Measurements from ENCODE around the gene FGF3. TPM values are rescaled to one million over a fixed set of nuclear protein-coding genes. Genes with fewer than 3 reads are reported as not detected.

FGF3 gene
- total RNA-seq, 1 donor from 2014 or later: not detected

GRCh38 chr11:69814902-69815301 lies 4.3 kb downstream of the FGF3 start:
- H3K27me3 Mint-ChIP-seq (ENCODE audit: low read depth): peaks cover 27% of the 10 kb centered on the region
- H3K27ac Mint-ChIP-seq: no peak overlapping the region
- no peak overlapping the region for H3K4me3 Mint-ChIP-seq (ENCODE audit: low read depth)
- DNase-seq (ENCODE audit: low spot score): no peak
- H3K4me1 Mint-ChIP-seq (ENCODE audit: low read depth): no peaks in the 10 kb centered on the region
- no peaks in the 10 kb centered on the region for H3K9me3 Mint-ChIP-seq
- intact Hi-C loops (cut with micrococcal nuclease): loop anchor here (5.0 kb wide), 1 partner anchor 113 kb away; the partner anchor contains the start of gene FGF19
- H3K36me3 Mint-ChIP-seq (ENCODE audit: low read depth): no peaks in the 10 kb centered on the region

GRCh38 chr11:69814411-69814810 lies 4.8 kb downstream of the FGF3 start:
- H3K27ac Mint-ChIP-seq: no peak overlapping the region
- no peaks in the 10 kb centered on the region for H3K9me3 Mint-ChIP-seq
- peaks cover 24% of the 10 kb centered on the region for H3K27me3 Mint-ChIP-seq (ENCODE audit: low read depth)
- no peak for DNase-seq (ENCODE audit: low spot score)
- no peaks in the 10 kb centered on the region for H3K4me1 Mint-ChIP-seq (ENCODE audit: low read depth)
- intact Hi-C loops (cut with micrococcal nuclease): no loop called here
- no peak overlapping the region for H3K4me3 Mint-ChIP-seq (ENCODE audit: low read depth)
- H3K36me3 Mint-ChIP-seq (ENCODE audit: low read depth): no peaks in the 10 kb centered on the region

GRCh38 chr11:69813839-69814238 lies 5.4 kb downstream of the FGF3 start:
- no peaks in the 10 kb centered on the region for H3K4me1 Mint-ChIP-seq (ENCODE audit: low read depth)
- no peaks in the 10 kb centered on the region for H3K36me3 Mint-ChIP-seq (ENCODE audit: low read depth)
- H3K27me3 Mint-ChIP-seq (ENCODE audit: low read depth): peaks cover 24% of the 10 kb centered on the region
- no peaks in the 10 kb centered on the region for H3K9me3 Mint-ChIP-seq
- H3K4me3 Mint-ChIP-seq (ENCODE audit: low read depth): no peak overlapping the region
- no peak for DNase-seq (ENCODE audit: low spot score)
- no peak overlapping the region for H3K27ac Mint-ChIP-seq
- intact Hi-C loops (cut with micrococcal nuclease): no loop called here

- peaks cover 24% of the 10 kb centered on the region for H3K27me3 Mint-ChIP-seq (ENCODE audit: low read depth)
- no peak overlapping the region for H3K27ac Mint-ChIP-seq
- DNase-seq (ENCODE audit: low spot score): no peak
- H3K4me3 Mint-ChIP-seq (ENCODE audit: low read depth): no peak overlapping the region
- no peaks in the 10 kb centered on the region for H3K9me3 Mint-ChIP-seq
- intact Hi-C loops (cut with micrococcal nuclease): no loop called here
- no peaks in the 10 kb centered on the region for H3K36me3 Mint-ChIP-seq (ENCODE audit: low read depth)
- H3K4me1 Mint-ChIP-seq (ENCODE audit: low read depth): no peaks in the 10 kb centered on the region
Observed at GRCh38 chr11:69812946-69813345, 6.3 kb downstream of the FGF3 start.

- no peak overlapping the region for H3K4me3 Mint-ChIP-seq (ENCODE audit: low read depth)
- no peak overlapping the region for H3K27ac Mint-ChIP-seq
- peaks cover 24% of the 10 kb centered on the region for H3K27me3 Mint-ChIP-seq (ENCODE audit: low read depth)
- no peak for DNase-seq (ENCODE audit: low spot score)
- intact Hi-C loops (cut with micrococcal nuclease): no loop called here
- H3K4me1 Mint-ChIP-seq (ENCODE audit: low read depth): no peaks in the 10 kb centered on the region
- H3K36me3 Mint-ChIP-seq (ENCODE audit: low read depth): no peaks in the 10 kb centered on the region
- H3K9me3 Mint-ChIP-seq: no peaks in the 10 kb centered on the region
Observed at GRCh38 chr11:69812256-69812655, 7.0 kb downstream of the FGF3 start.

GRCh38 chr11:69811431-69811830 lies 7.8 kb downstream of the FGF3 start:
- no peaks in the 10 kb centered on the region for H3K4me1 Mint-ChIP-seq (ENCODE audit: low read depth)
- DNase-seq (ENCODE audit: low spot score): no peak
- no peaks in the 10 kb centered on the region for H3K9me3 Mint-ChIP-seq
- no peak overlapping the region for H3K4me3 Mint-ChIP-seq (ENCODE audit: low read depth)
- H3K27ac Mint-ChIP-seq: no peak overlapping the region
- peaks cover 23% of the 10 kb centered on the region for H3K27me3 Mint-ChIP-seq (ENCODE audit: low read depth)
- H3K36me3 Mint-ChIP-seq (ENCODE audit: low read depth): no peaks in the 10 kb centered on the region
- intact Hi-C loops (cut with micrococcal nuclease): no loop called here

- no peak for DNase-seq (ENCODE audit: low spot score)
- no peak overlapping the region for H3K4me3 Mint-ChIP-seq (ENCODE audit: low read depth)
- no peaks in the 10 kb centered on the region for H3K36me3 Mint-ChIP-seq (ENCODE audit: low read depth)
- no peak overlapping the region for H3K27ac Mint-ChIP-seq
- intact Hi-C loops (cut with micrococcal nuclease): no loop called here
- H3K4me1 Mint-ChIP-seq (ENCODE audit: low read depth): no peaks in the 10 kb centered on the region
- no peaks in the 10 kb centered on the region for H3K9me3 Mint-ChIP-seq
- peaks cover 17% of the 10 kb centered on the region for H3K27me3 Mint-ChIP-seq (ENCODE audit: low read depth)
Observed at GRCh38 chr11:69810289-69811118, 8.7 kb downstream of the FGF3 start.

- Mint-ChIP-seq H3K27ac (no peak overlapping the region), H3K9me3 (no peaks in the 10 kb centered on the region), H3K4me3 (ENCODE audit: low read depth) (no peak overlapping the region), H3K36me3 (ENCODE audit: low read depth) (no peaks in the 10 kb centered on the region), H3K4me1 (ENCODE audit: low read depth) (no peaks in the 10 kb centered on the region), H3K27me3 (ENCODE audit: low read depth) (peaks cover 8% of the 10 kb centered on the region)
- no peak for DNase-seq (ENCODE audit: low spot score)
- intact Hi-C loops (cut with micrococcal nuclease): no loop called here
Observed at GRCh38 chr11:69808667-69809086, 10.5 kb downstream of the FGF3 start.

GRCh38 chr11:69807106-69807815 lies 12.0 kb downstream of the FGF3 start:
- Mint-ChIP-seq H3K27me3 (ENCODE audit: low read depth) (peaks cover 8% of the 10 kb centered on the region), H3K9me3 (no peaks in the 10 kb centered on the region), H3K36me3 (ENCODE audit: low read depth) (no peaks in the 10 kb centered on the region), H3K4me3 (ENCODE audit: low read depth) (no peak overlapping the region), H3K27ac (no peak overlapping the region), H3K4me1 (ENCODE audit: low read depth) (no peaks in the 10 kb centered on the region)
- DNase-seq (ENCODE audit: low spot score): no peak
- intact Hi-C loops (cut with micrococcal nuclease): no loop called here

- Mint-ChIP-seq H3K27ac (no peak overlapping the region), H3K36me3 (ENCODE audit: low read depth) (no peaks in the 10 kb centered on the region), H3K9me3 (no peaks in the 10 kb centered on the region), H3K4me1 (ENCODE audit: low read depth) (no peaks in the 10 kb centered on the region), H3K4me3 (ENCODE audit: low read depth) (no peak overlapping the region), H3K27me3 (ENCODE audit: low read depth) (peaks cover 8% of the 10 kb centered on the region)
- intact Hi-C loops (cut with micrococcal nuclease): loop anchor here (5.0 kb wide), 1 partner anchor 118 kb away; no protein-coding TSS in a partner anchor
- no peak for DNase-seq (ENCODE audit: low spot score)
Observed at GRCh38 chr11:69804769-69805508, 14.3 kb downstream of the FGF3 start.

- Mint-ChIP-seq H3K4me1 (ENCODE audit: low read depth) (no peaks in the 10 kb centered on the region), H3K9me3 (no peaks in the 10 kb centered on the region), H3K4me3 (ENCODE audit: low read depth) (no peak overlapping the region), H3K27me3 (ENCODE audit: low read depth) (peaks cover 5% of the 10 kb centered on the region), H3K36me3 (ENCODE audit: low read depth) (no peaks in the 10 kb centered on the region), H3K27ac (no peak overlapping the region)
- intact Hi-C loops (cut with micrococcal nuclease): loop anchor here (5.0 kb wide), 1 partner anchor 116 kb away; no protein-coding TSS in a partner anchor
- no peak for DNase-seq (ENCODE audit: low spot score)
Observed at GRCh38 chr11:69803604-69804218, 15.5 kb downstream of the FGF3 start.

- H3K4me3 Mint-ChIP-seq (ENCODE audit: low read depth): no peak overlapping the region
- no peaks in the 10 kb centered on the region for H3K4me1 Mint-ChIP-seq (ENCODE audit: low read depth)
- no peaks in the 10 kb centered on the region for H3K36me3 Mint-ChIP-seq (ENCODE audit: low read depth)
- H3K27me3 Mint-ChIP-seq (ENCODE audit: low read depth): peaks cover 5% of the 10 kb centered on the region
- no peak overlapping the region for H3K27ac Mint-ChIP-seq
- H3K9me3 Mint-ChIP-seq: no peaks in the 10 kb centered on the region
- no peak for DNase-seq (ENCODE audit: low spot score)
- intact Hi-C loops (cut with micrococcal nuclease): loop anchor here (5.0 kb wide), 1 partner anchor 116 kb away; no protein-coding TSS in a partner anchor
Observed at GRCh38 chr11:69803022-69803421, 16.2 kb downstream of the FGF3 start.
